Colonic mucosa (tissue), 4 donors: ENCODE measurements around the gene FARS2. TPM values are rescaled to one million over a fixed set of nuclear protein-coding genes. Genes with fewer than 3 reads are reported as not detected.

ENCODE experiments used
- DNase-seq: peaks from one replicate; pipeline ENCODE4 v3.0.0-alpha.2; 2020
- H3K27ac ChIP-seq: fragments of 200-600 bp; one replicate; pipeline ENCODE4 v1.8.0; 2021
- H3K27me3 ChIP-seq: fragments of 200-600 bp; one replicate; pipeline ENCODE4 v1.8.0; 2021
- H3K36me3 ChIP-seq: fragments of 200-600 bp; one replicate; pipeline ENCODE4 v1.8.0; 2021
- H3K4me1 ChIP-seq: fragments of 200-600 bp; one replicate; pipeline ENCODE4 v1.8.0; 2021; ENCODE audit warnings: mild to moderate bottlenecking
- H3K4me3 ChIP-seq: fragments of 200-600 bp; one replicate; pipeline ENCODE4 v1.8.0; 2021
- H3K9ac ChIP-seq, 2 donors: one replicate each; pipeline ENCODE4 v1.7.0; 2013; ENCODE audit warnings: control low read depth in 2 of 2, low read depth in 2 of 2, low read length in 2 of 2
- H3K9me3 ChIP-seq: fragments of 200-600 bp; one replicate; pipeline ENCODE4 v1.8.0; 2021
- intact Hi-C: fragments of 100-400 bp; cut with DNase I; formaldehyde crosslinking; loops from one replicate; pipeline ENCODE4 v1.14.1; 2022
- total RNA-seq, 2 donors: library from RNA; stranded (reverse); fragmentation: NEBNext Ultra II Directional in 1 of 2; extraction: Animal tissue kit (Norgen Biotek cat#: 25700) in 1 of 2; gene quantifications; one replicate each; pipeline ENCODE4 v1.2.1, GENCODE V29; 2021
- TF ChIP-seq, protein P1 (sequence below): fragments of 200-600 bp; IDR thresholded peaks from one replicate; pipeline ENCODE4 v1.8.0; 2022; ENCODE audit warnings: antibody characterized with exemption, mild to moderate bottlenecking
- donor health status: healthy.
- donor health status: DM: no; HTN: no; CAD: no.
- donor health status: DM: no; HTN: no; CAD: no.

The FARS2 gene
- total RNA-seq, 2 donors from 2014 or later, result 14.7 to 23.0 TPM

DNA sequence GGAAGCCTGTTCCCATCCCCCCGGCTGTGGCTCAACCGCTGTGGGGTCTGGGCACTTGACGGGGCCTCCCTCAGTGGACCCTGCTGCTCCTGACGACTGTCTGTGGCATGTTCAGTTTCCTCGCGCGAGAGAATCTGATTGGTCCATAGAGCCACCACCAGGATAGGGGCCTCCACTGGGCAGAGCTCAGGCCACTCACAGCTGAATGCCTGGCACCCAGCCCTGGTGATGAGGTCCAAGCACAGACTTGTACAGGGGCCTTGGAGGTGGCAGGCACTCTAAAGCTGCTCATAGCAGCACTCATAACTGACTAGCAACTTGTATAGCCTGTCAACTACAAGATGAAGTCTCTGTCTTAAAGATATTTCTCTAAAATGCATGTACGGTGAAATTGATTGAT, 377.4 kb downstream of the FARS2 start:
- intact Hi-C loops, result no loop called here
- H3K27me3 ChIP-seq, result no peaks in the 10 kb centered on the region
- H3K4me3 ChIP-seq, result no peak overlapping the region
- no peak for DNase-seq
- H3K9me3 ChIP-seq, result no peaks in the 10 kb centered on the region
- H3K27ac ChIP-seq, result no peak overlapping the region
- no peaks in the 10 kb centered on the region for H3K36me3 ChIP-seq
- TF ChIP-seq, protein P1, sequence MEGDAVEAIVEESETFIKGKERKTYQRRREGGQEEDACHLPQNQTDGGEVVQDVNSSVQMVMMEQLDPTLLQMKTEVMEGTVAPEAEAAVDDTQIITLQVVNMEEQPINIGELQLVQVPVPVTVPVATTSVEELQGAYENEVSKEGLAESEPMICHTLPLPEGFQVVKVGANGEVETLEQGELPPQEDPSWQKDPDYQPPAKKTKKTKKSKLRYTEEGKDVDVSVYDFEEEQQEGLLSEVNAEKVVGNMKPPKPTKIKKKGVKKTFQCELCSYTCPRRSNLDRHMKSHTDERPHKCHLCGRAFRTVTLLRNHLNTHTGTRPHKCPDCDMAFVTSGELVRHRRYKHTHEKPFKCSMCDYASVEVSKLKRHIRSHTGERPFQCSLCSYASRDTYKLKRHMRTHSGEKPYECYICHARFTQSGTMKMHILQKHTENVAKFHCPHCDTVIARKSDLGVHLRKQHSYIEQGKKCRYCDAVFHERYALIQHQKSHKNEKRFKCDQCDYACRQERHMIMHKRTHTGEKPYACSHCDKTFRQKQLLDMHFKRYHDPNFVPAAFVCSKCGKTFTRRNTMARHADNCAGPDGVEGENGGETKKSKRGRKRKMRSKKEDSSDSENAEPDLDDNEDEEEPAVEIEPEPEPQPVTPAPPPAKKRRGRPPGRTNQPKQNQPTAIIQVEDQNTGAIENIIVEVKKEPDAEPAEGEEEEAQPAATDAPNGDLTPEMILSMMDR, result no peak
- H3K9ac ChIP-seq, result no peak overlapping the region
- no peaks in the 10 kb centered on the region for H3K4me1 ChIP-seq

DNA sequence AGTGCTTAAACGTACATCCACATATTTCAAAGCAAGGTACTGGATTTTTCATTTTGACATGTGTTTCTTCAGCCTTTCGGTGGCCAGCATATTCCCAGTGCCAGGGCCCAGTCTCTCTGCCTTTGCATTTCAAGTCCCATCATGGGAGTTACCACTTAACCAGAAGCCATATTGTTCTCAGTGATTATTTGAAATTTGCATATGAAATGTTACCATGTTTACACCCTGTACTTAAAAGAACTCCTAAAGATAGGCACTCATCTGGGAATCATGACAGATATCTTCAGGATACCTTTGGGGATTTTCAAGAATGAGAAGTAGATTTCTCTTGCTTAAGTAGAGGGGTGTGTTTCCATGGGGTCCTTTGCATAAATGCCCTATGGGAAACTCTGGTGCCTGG, 377.9 kb downstream of the FARS2 start:
- H3K4me3 ChIP-seq, result no peak overlapping the region
- no peaks in the 10 kb centered on the region for H3K27me3 ChIP-seq
- no peaks in the 10 kb centered on the region for H3K4me1 ChIP-seq
- H3K36me3 ChIP-seq, result no peaks in the 10 kb centered on the region
- no peak for DNase-seq
- TF ChIP-seq, protein P1, result no peak
- no peak overlapping the region for H3K27ac ChIP-seq
- H3K9ac ChIP-seq, result no peak overlapping the region
- no peaks in the 10 kb centered on the region for H3K9me3 ChIP-seq
- intact Hi-C loops, result no loop called here

DNA sequence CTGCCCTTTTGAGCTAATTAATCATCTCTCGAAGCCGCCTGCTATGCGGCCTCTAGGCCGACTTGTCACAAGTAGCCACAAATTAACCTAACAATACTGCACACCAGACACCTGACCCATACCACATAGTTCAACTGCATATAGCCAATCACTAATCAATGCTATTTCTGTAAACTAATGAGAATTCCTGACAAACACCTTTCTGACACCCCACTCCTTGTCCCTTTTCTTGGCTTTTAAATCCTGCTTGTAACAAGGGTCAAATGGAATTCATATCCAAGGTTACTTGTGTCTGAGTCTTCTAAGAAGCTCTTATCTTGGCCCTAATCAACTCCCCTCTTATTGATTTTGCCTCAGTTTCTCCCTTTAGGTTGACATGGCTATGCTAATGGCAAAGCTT, 379.3 kb downstream of the FARS2 start:
- Histone ChIP-seq H3K27ac (no peak overlapping the region), H3K9ac (no peak overlapping the region), H3K4me1 (no peaks in the 10 kb centered on the region), H3K9me3 (no peaks in the 10 kb centered on the region), H3K4me3 (no peak overlapping the region), H3K27me3 (no peaks in the 10 kb centered on the region), H3K36me3 (no peaks in the 10 kb centered on the region)
- intact Hi-C loops, result no loop called here
- TF ChIP-seq, protein P1, result no peak
- no peak for DNase-seq

DNA sequence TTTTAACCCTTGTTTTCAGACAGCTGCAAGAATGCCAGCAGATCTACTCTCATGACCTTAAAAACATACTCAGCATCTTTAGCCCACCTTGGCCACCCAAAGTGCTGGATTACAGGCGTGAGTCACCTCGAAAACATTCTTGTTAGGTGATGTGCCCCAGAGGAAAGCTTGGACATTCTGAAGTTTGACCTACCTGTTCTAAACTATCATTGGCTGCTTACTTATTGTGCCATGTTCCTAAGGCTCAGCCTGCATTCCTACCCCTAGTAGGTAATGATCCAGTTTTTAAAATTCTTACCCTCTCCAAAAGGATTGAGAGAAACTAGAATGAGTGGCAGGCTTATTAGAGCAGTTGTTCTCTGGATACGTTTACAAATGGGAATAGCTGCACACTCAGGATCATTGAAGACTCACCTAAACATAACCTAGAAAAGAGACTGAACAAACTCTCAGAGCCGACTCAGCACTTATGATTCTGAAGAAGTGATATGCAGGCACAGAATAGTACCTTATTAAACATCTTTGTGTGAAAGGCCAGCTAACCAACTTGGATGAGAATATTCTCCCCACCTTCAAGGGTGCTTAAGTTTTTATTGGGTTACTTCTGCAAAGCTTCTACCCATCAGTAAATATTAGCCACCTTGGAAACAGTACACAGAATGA, 383.3 kb downstream of the FARS2 start:
- H3K27me3 ChIP-seq, result no peaks in the 10 kb centered on the region
- DNase-seq, result no peak
- no peaks in the 10 kb centered on the region for H3K9me3 ChIP-seq
- intact Hi-C loops, result no loop called here
- H3K36me3 ChIP-seq, result no peaks in the 10 kb centered on the region
- H3K9ac ChIP-seq, result no peak overlapping the region
- no peak overlapping the region for H3K4me3 ChIP-seq
- TF ChIP-seq, protein P1, result no peak
- H3K4me1 ChIP-seq, result no peaks in the 10 kb centered on the region
- no peak overlapping the region for H3K27ac ChIP-seq

DNA sequence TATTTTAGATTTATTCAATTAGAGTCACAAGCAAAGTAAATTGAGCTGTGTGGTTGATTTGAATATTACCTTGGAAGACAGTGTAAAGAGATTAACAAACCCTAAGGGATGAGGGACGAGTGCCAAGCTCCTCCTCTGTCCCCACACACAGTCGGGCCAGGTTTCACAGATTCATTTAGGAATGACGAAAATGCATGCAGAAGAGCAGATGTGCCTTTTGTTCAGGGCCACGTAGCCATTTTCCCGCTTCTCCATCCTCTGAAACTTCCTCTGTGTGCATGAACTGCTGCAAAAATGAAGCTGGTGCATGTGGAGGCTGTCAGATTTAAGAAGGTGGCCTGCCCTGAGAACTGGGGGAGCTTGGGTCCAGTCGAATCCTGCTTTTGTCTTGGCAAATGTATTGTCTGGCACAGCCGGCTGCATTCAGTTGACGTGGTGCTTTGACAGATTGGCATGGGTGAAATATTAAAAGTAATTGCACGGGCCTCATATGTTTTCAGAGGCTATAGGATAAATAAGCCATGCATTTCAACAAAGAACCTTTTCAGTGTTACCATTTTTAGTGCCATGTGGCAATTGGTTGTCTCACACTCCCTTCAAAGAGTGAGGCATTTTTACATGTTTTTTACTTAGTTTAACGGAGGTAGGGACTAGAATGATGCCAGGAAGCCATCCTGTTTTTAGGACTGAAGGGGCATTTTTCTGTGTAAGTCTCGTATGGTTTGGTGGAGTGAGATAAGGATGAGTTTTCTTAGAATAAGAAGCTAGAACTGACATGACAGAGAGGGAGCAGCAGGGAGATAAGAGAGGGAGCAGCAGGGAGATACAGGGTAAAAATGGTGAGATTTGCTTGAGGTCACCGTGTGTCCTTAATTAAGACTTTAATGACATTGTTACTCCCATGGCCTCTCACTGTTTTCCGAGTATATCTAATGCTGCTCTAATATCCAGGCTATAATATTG, 384.3 kb downstream of the FARS2 start:
- Histone ChIP-seq H3K27ac (no peak overlapping the region), H3K9ac (no peak overlapping the region), H3K4me3 (no peak overlapping the region), H3K27me3 (no peaks in the 10 kb centered on the region), H3K9me3 (no peaks in the 10 kb centered on the region), H3K36me3 (no peaks in the 10 kb centered on the region), H3K4me1 (no peaks in the 10 kb centered on the region)
- intact Hi-C loops, result no loop called here
- DNase-seq, result no peak
- TF ChIP-seq, protein P1, result no peak
